Cardiac fibroblast (primary cell): ENCODE results near the gene LUC7L2.
"Not testable (repeated sequence)": the region's sequence is repeated elsewhere in the genome, so short reads cannot be mapped to it uniquely, and the experiment has no call there.

Experiments used
- DNase-seq, 2 donors: peaks; one replicate each; pipeline versions ENCODE4 v3.0.0 to v3.0.0-alpha.2; 2010; ENCODE audit warnings: low read depth in 2 of 2
- H3K4me3 ChIP-seq, 2 donors: replicated peaks in 1 of 2; 1 replicate in 1 of 2; 2 replicates in 1 of 2; pipeline ENCODE4 v1.5.1; 2011; ENCODE audit warnings: low read depth in 2 of 2, low read length in 2 of 2, mild to moderate bottlenecking in 2 of 2, moderate library complexity in 1 of 2
- CTCF ChIP-seq: IDR thresholded peaks from one replicate; pipeline ENCODE4 v1.5.1; 2011; ENCODE audit warnings: low read depth, mild to moderate bottlenecking, low read length, inconsistent platforms

LUC7L2 gene

GRCh38 chr7:139354729-139355128 lies 5.0 kb upstream of the LUC7L2 start:
- DNase-seq = no peak
- H3K4me3 ChIP-seq = no peak overlapping the region
- TF ChIP-seq CTCF = no peak

- DNase-seq = peak; percentile 13 to 38
- H3K4me3 ChIP-seq = no peak overlapping the region
Observed at GRCh38 chr7:139355320-139355719, 4.4 kb upstream of the LUC7L2 start.

DNA sequence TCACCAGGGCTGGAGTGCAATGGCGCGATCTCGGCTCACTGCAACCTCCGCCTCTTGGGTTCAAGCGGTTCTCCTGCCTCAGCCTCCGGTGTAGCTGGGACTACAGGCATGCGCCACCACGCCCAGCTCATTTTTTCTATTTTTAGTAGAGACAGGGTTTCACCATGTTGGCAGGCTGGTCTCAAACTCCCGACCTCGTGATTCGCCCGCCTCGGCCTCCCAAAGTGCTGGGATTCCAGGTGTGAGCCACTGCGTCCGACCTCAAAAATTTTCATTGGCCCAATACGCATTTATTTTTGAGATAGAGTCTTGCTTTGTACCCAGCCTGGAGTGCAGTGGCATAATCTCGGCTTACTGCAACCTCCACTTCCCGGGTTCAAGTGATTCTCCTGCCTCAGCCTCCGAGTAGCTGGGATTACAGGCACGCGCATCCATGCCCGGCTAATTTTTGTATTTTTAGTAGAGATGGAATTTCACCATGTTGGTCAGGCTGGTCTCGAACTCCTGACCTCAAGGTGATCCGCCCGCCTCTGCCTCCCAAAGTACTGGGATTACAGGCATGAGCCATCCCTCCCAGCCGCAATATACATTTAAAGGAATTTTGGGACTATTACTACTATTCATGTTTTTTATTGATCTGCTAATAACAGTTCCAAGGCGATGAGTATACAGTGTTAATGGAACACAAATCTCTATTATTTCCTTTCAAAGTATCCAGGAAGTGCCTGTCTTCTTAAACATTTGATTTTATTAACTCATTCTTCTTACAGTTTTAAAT lies 1.8 kb upstream of the LUC7L2 start:
- H3K4me3 ChIP-seq = peak overlapping the region; percentile 91 to 98
- not testable (repeated sequence) for DNase-seq

More at GRCh38 chr7:139355320-139355719, 4.4 kb upstream of the LUC7L2 start:
- no peak for TF ChIP-seq CTCF

DNA sequence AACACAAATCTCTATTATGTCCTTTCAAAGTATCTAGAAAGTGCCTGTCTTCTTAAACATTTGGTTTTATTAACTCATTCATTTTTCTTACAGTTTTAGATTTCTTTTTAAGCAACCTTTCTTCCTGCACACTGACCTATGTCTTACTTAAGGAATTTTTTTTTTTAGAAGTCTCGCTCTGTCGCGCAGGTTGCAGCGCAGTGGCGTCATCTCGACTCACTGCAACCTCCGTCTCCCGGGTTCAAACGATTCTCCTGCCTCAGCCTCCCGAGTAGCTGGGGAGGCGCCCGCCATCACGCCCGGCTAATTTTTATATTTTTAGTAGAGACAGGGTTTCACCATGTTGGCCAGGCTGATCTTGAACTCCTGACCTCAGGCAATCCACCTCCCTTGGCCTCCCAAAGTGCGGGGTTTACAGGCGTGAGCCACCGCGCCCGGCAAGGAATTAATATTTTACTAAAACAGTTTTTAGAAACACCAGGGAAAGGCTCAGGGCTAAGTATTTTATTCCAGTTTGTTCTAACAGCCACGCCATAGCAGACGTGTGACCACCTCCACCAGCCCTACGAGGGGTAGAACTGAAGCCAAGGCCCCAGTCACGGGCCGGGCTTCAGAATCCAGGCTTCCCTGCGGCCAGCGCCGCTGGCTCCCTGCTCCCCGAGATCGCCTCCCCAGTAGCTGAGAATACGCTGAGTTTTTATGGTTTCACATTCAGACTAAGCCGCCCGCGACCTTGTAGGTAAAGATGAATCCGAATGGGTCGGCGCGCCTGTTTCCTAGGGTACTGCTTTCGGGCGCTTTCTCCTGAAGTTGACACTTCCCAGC lies 941 bp upstream of the LUC7L2 start:
- peak overlapping the region; percentile 91 to 98 for H3K4me3 ChIP-seq
- peak; percentile 36 to 57 for DNase-seq
- TF ChIP-seq CTCF = no peak

DNA sequence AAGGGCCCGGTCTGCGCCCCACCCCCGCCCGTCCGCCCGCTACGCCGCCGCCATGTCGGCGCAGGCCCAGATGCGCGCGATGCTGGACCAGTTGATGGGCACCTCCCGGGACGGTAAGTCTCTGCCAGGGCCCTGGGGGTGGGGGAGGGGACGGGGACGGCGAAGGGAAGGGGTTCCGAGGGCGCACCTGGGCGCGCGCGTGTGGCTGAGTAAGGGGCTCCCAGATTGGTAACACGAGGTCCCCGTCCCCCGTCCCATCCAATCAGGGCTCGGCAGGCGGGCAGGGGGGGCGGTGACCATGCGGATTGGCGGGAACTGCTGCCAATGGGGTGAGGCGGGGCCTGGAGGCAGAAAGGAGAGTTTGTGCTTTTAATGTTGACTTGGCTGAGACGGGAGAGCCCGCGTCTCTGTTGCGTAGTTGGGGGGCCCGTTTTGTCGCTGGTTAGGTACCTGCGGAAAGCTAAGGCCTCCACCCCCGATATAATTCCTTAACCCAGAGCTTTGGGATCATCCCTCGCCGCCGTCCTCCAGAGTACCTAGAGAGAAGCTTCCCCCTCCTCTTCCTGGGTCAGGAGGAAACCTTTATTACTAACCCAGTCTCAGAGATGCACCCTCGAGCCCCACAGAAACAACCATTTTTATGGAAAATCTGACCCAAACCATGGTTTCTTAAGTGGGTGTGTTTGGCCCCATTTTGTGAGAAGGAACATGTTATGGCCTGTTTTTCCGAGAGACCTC lies 685 bp downstream of the LUC7L2 start:
- TF ChIP-seq CTCF = no peak
- peak; percentile 92 to 96 for DNase-seq
- H3K4me3 ChIP-seq = peak overlapping the region; percentile 91 to 98

DNA sequence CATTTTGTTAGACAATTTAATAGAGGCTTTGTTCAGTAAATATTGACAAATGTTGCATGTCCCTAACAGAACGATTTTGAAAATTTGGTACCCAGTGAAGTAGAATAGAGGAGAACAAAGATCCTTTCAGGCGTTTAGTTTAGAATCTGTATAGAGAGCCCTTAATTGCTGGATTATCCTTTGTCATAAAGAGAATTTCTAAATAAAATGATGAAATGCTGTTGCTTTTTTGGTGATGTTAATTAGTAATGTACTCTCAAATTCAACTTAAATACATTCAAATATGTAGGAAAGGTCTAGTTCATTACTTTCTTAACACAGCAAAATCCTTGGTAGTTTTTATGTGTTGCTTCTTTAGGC lies 1.2 kb downstream of the LUC7L2 start:
- H3K4me3 ChIP-seq = peak overlapping the region; percentile 91 to 98
- TF ChIP-seq CTCF = no peak
- DNase-seq = no peak

GRCh38 chr7:139361523-139361922 lies 1.8 kb downstream of the LUC7L2 start:
- peak overlapping the region; percentile 91 to 98 for H3K4me3 ChIP-seq

More at GRCh38 chr7:139361523-139361922, 1.8 kb downstream of the LUC7L2 start:
- DNase-seq = no peak
- TF ChIP-seq CTCF = no peak
